Measurements from ENCODE around the gene GPR4. TPM values are rescaled to one million over a fixed set of nuclear protein-coding genes. Genes with fewer than 3 reads are reported as not detected.

GPR4 gene
- total and polyA plus RNA-seq, 2 of the 8 experiments (the other 6 are each of a cell fraction or from before 2014, with no cell fraction given), result 0.19 to 0.39 TPM

GRCh38 chr19:45607071-45608029, 5.3 kb upstream of the GPR4 start:
- Histone ChIP-seq H3K56ac (replicated peaks; ENCODE audit: insufficient read length, low read depth, low read length) (no peak overlapping the region), H3K4me1 (replicated peaks in 1 of 4; ENCODE audit: control insufficient read depth in 3 of 4, insufficient read depth in 4 of 4, low read length in 3 of 4) (peaks cover 0 to 5% (median 2%) of the 10 kb centered on the region in 4 experiments; a peak in 5 of 7 replicates), H2BK12ac (ENCODE audit: low read depth, low read length) (0 out of 2 replicates have a peak overlapping the region, but pooled peaks have one; percentile 35), H3K4me2 (ENCODE audit: insufficient read depth in 1 of 2, low read depth in 2 of 2, low read length in 2 of 2) (peak overlapping the region; percentile 31 to 93), H4K91ac (replicated peaks; ENCODE audit: insufficient read length, low read length) (peak overlapping the region; percentile 20), H3K23ac (ENCODE audit: insufficient read length) (no peak overlapping the region), H3K23me2 (ENCODE audit: low read depth, low read length) (peaks cover 3% of the 10 kb centered on the region; the same call in 1 of the 2 replicates), H3K4ac (replicated peaks; ENCODE audit: insufficient read length, low read depth, low read length) (no peak overlapping the region), H3K36me3 (ENCODE audit: control insufficient read depth in 2 of 4, insufficient read depth in 4 of 4, low read length in 3 of 4) (peaks cover 0 to 4% (median 2%) of the 10 kb centered on the region in 4 experiments; a peak in 5 of 8 replicates), H3K27me3 (replicated peaks in 1 of 4; ENCODE audit: control insufficient read depth in 3 of 4, extremely low read depth in 1 of 4, insufficient read depth in 3 of 4, low read length in 3 of 4) (peaks cover 0 to 9% (median 7%) of the 10 kb centered on the region in 4 experiments; a peak in 4 of 7 replicates), H2AK5ac (ENCODE audit: low read depth, low read length) (peak overlapping the region; percentile 30; the same call in 1 of the 2 replicates), H3K14ac (ENCODE audit: insufficient read length) (no peak overlapping the region), H3K9ac (replicated peaks in 1 of 4; ENCODE audit: extremely low read depth in 1 of 4, low read depth in 3 of 4, low read length in 3 of 4) (peak overlapping the region in 3 of 4 experiments; percentile 4 to 34 (median 28); a peak in 3 of 7 replicates), H3K27ac (ENCODE audit: low read depth, low read length) (no peak overlapping the region), H3K18ac (ENCODE audit: extremely low read depth, low read length) (peak overlapping the region; percentile 89), H3K79me1 (ENCODE audit: low read depth, low read length) (no peaks in the 10 kb centered on the region), H2BK15ac (ENCODE audit: low read length) (peak overlapping the region; percentile 40; the same call in 1 of the 2 replicates), H2BK120ac (replicated peaks; ENCODE audit: low read depth, low read length) (no peak overlapping the region), H4K5ac (ENCODE audit: insufficient read length, low read depth, low read length) (no peak overlapping the region), H3K79me2 (ENCODE audit: control insufficient read depth in 1 of 2, insufficient read depth in 2 of 2, low read length in 2 of 2) (no peaks in the 10 kb centered on the region), H3K4me3 (ENCODE audit: extremely low read depth in 1 of 4, insufficient read depth in 2 of 4, low read depth in 3 of 4, low read length in 4 of 4) (peak overlapping the region; percentile 34 to 57 (median 42); a peak in 6 of 8 replicates), H4K8ac (ENCODE audit: extremely low read depth, insufficient read depth, low read length) (peak overlapping the region; percentile 64; the same call in 1 of the 2 replicates), H3K9me3 (ENCODE audit: insufficient read depth in 2 of 2, low read depth in 1 of 2, low read length in 1 of 2) (0 out of 4 replicates have a peak, but pooled peaks cover 0 to 3% of the 10 kb centered on the region in 2 experiments), H4K20me1 (replicated peaks in 1 of 2; ENCODE audit: control insufficient read depth in 1 of 2, insufficient read depth in 2 of 2, low read length in 2 of 2) (no peaks in the 10 kb centered on the region), H2AFZ (ENCODE audit: low read length) (peak overlapping the region; percentile 94), H2BK5ac (ENCODE audit: low read depth, low read length) (peak overlapping the region; percentile 92; the same call in 1 of the 2 replicates), H2BK20ac (ENCODE audit: low read length) (peak overlapping the region; percentile 95)
- ChIA-PET POLR2A (ENCODE audit: partially characterized antibody) (interaction anchor here (0.6 to 4.3 kb wide), 5 partner anchors 9 to 56 kb away, joined by 4 to 27 read pairs (median 6); no protein-coding TSS in a partner anchor), CTCF (ENCODE audit: partially characterized antibody) (interaction anchor here (0.6 to 9.6 kb wide), 18 partner anchors 9 to 127 kb away, joined by 3 to 135 read pairs (median 4); partner anchors contain the start of gene EML2)
- DNase-seq (ENCODE audit: low read depth in 1 of 2, low spot score in 2 of 2), result peak; percentile 67 to 97
- 14% methylated on average over 27 of the region's 28 CpGs; no CpG with 5 or more reads in 1 of the 2 experiments for WGBS, 2 experiments (ENCODE audit: extremely low coverage in 1 of 2, insufficient coverage in 1 of 2, insufficient read length in 1 of 2, insufficient replicate concordance in 2 of 2, low coverage in 1 of 2, low lambda C conversion rate in 2 of 2, missing lambda C conversion rate in 1 of 2)
- peak; percentile 72 for FAIRE-seq
- TF ChIP-seq BCL11A (IDR thresholded peaks at IDR 0.05; ENCODE audit: low read depth in 2 of 2, low read length in 2 of 2) (no peak), TBP (IDR thresholded peaks at IDR 0.05; ENCODE audit: low read depth, low read length) (peak; percentile 59), TAF1 (IDR thresholded peaks at IDR 0.05; ENCODE audit: low read depth, low read length) (peak; percentile 37; the same call in 1 of the 2 replicates), USF2 (IDR thresholded peaks at IDR 0.05; ENCODE audit: low read length) (peak; percentile 92), E2F6 (IDR thresholded peaks at IDR 0.05) (peak; percentile 19; the same call in 1 of the 2 replicates), RNF2 (IDR thresholded peaks at IDR 0.05; ENCODE audit: borderline replicate concordance, low read depth, low read length, missing control alignments, poor library complexity, severe bottlenecking) (no peak), YY1 (IDR thresholded peaks at IDR 0.05; ENCODE audit: low read depth, low read length) (0 out of 2 replicates have a peak, but pooled peaks have one; percentile 53)
